SK-N-MC (cell line): ENCODE data around the gene AHDC1.
"Not testable (repeated sequence)": the region's sequence is repeated elsewhere in the genome, so short reads cannot be mapped to it uniquely, and the experiment has no call there.

Experiments
- DNase-seq: peaks from one replicate; pipeline ENCODE4 v3.0.0-alpha.2; 2011; ENCODE audit warnings: low read depth, low spot score
- H3K27ac ChIP-seq: fragments of 200-600 bp; sonication (generic); 2 replicates; pipeline ENCODE4 v1.5.1; 2016; ENCODE audit warnings: mixed run types
- H3K36me3 ChIP-seq: fragments of 200-600 bp; sonication (generic); 2 replicates; pipeline ENCODE4 v1.6.1; 2017; ENCODE audit warnings: antibody characterized with exemption, low read length, mixed read lengths; ENCODE audit not compliant: insufficient read depth
- H3K4me3 ChIP-seq: fragments of 200-600 bp; sonication (generic); 2 replicates; pipeline ENCODE4 v1.5.1; 2016
- H3K9ac ChIP-seq: fragments of 200-600 bp; sonication (generic); 2 replicates; pipeline ENCODE4 v1.8.0; 2017; ENCODE audit warnings: mixed run types, mixed read lengths; ENCODE audit not compliant: insufficient read length
- H3K9me3 ChIP-seq: fragments of 200-600 bp; sonication (generic); 2 replicates; pipeline ENCODE4 v1.6.1; 2017; ENCODE audit warnings: low read depth, mild to moderate bottlenecking, antibody characterized with exemption, low read length, moderate library complexity, mixed read lengths
- EZH2 ChIP-seq: fragments of 200-600 bp; sonication (generic); IDR thresholded peaks from one replicate; pipeline ENCODE4 v1.6.1; 2017; ENCODE audit warnings: antibody characterized with exemption
- FOXP2 ChIP-seq: optimal IDR thresholded peaks from 2 replicates; pipeline ENCODE3; 2011; ENCODE audit warnings: mild to moderate bottlenecking, moderate library complexity; ENCODE audit not compliant: insufficient read depth; ENCODE audit errors: extremely low read length, control extremely low read depth
- POLR2AphosphoS5 ChIP-seq: IDR thresholded peaks from 2 replicates; pipeline ENCODE4 v1.6.1; 2012; ENCODE audit warnings: mild to moderate bottlenecking, low read depth, low read length, borderline replicate concordance

AHDC1 gene

DNA sequence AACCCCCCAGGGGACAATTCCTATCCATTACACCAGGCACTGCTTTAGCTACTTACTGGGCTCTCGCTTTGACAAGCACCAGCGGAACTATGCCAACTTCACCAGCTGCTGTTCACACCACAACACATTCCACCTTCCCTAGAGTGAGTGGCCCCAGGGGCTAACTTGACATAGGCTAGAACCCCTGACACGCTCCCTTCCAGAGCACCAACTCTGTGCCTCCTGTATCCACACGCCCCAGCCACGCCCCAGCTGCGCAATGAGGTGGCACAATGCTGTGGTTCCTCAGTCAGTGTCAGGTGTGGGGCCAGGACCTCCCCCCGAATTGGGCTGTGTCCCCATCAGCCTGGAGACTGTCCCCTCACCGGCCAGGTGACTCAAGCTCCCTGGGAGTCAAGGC is 42.7 kb upstream of the AHDC1 start:
- no peaks in the 10 kb centered on the region for H3K36me3 ChIP-seq
- H3K4me3 ChIP-seq: no peak overlapping the region
- no peaks in the 10 kb centered on the region for H3K9me3 ChIP-seq
- TF ChIP-seq POLR2AphosphoS5 (no peak), EZH2 (no peak), FOXP2 (no peak)
- no peak overlapping the region for H3K9ac ChIP-seq
- DNase-seq: no peak
- H3K27ac ChIP-seq: no peak overlapping the region

DNA sequence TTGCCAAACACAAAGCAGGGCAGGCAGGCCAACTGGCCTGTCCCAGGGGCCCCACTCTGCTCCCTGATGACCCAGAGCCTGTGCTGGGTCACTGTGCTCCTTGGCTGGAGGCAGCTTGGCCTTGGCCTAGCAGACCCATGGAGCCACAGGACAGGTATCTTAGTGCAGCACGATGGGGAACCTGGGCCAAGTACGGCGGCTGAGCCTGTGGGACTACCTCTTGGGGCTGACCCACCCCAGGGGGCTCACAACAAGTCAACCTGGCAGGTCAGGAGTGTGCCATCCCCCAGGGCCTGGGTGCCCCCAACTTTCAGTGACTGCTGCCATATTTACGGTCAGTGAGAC is 41.1 kb upstream of the AHDC1 start:
- no peak overlapping the region for H3K4me3 ChIP-seq
- TF ChIP-seq FOXP2 (no peak), POLR2AphosphoS5 (no peak), EZH2 (no peak)
- H3K9me3 ChIP-seq: no peaks in the 10 kb centered on the region
- no peak for DNase-seq
- no peak overlapping the region for H3K27ac ChIP-seq
- H3K36me3 ChIP-seq: no peaks in the 10 kb centered on the region
- H3K9ac ChIP-seq: no peak overlapping the region

DNA sequence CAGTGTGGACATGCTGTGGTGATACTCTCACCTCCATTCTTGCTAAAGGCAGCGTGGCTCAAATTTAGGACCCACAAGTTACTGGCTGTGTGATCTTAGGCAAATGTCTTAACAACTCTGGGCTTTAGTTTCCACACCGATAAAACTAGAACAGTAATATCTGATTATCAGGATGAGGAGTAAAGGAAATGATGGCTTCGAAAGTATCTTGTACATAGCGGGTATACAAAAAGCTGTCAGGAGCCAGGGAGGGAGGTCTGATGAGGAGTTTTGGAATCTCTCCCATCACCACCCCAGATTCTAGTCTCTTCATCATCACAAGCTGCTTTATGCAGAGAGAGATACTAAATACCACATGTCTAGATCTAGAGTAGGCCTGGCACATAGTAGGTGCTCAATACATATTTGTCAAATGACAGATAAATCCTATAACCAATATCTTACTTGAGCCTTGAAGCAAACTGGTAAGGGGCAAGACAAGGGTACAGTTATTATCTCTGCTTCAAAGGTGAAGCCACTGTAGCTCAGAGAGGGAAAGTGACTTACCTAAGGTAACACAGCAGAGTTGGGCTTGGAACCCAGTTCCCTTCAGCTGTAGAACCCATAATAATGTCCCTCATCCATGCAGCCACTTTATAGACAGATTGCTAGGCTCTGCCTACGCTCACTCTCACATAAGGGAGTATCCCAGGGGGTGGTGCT is 40.6 kb upstream of the AHDC1 start:
- no peak overlapping the region for H3K9ac ChIP-seq
- H3K36me3 ChIP-seq: no peaks in the 10 kb centered on the region
- no peak overlapping the region for H3K4me3 ChIP-seq
- no peaks in the 10 kb centered on the region for H3K9me3 ChIP-seq
- TF ChIP-seq POLR2AphosphoS5 (no peak), FOXP2 (no peak), EZH2 (no peak)
- no peak for DNase-seq
- no peak overlapping the region for H3K27ac ChIP-seq

DNA sequence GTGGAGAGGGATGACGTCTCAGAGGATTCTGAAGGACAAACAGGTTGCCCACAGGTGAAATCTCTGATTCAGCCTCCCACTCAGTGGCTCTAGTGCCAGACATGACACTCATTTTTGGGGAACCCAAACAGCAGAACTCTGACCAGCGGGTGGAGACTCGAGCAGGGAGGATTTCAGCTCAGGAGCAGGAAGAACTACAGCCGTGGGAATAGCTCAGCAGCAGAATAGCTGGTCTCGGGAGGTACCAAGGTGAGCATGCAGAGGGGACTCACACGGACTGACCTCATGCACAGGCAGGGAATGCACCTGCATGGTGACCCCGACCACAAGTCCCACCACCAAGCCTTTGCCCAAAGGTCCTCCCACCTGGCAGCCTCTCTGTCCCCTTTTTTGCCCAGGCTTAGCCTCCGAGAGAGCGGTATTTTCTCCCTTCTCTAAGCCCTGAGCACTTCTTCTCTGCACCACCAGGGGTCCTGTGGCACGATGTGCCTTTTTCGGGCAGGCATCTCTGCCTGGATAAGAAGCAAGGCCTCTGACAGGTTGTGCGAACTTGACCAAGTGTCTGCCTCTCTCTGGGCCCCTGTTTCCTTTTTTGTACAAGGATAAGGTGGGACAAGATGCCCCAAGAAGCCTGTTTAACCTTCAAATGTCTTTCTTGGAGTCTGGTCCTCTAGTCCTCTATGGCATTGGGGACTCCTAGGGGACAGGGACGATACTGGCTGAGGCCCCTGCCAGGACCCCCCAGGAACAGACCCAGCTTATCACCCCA is 39.8 kb upstream of the AHDC1 start:
- H3K4me3 ChIP-seq: no peak overlapping the region

DNA sequence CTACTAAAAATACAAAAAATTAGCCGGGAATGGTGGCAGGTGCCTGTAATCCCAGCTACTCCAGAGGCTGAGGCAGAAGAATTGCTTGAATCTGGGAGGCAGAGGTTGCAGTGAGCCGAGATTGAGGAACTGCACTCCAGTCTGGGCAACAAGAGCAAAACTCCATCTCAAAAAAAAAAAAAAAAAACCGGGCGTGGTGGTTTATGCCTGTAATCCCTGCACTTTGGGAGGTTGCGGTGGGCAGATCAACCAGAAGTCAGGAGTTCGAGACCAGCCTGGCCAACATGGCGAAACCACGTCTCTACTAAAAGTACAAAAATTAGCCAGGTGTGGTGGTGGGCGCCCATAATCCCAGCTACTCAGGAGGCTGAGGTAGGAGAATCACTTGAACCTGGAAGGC is 36.6 kb upstream of the AHDC1 start:
- H3K9ac ChIP-seq, H3K36me3 ChIP-seq, H3K27ac ChIP-seq, H3K4me3 ChIP-seq, H3K9me3 ChIP-seq, DNase-seq: not testable (repeated sequence)

More for the DNA sequence above, 39.8 kb upstream of the AHDC1 start:
- H3K9me3 ChIP-seq: no peaks in the 10 kb centered on the region
- no peak for TF ChIP-seq EZH2
- no peak for TF ChIP-seq POLR2AphosphoS5
- TF ChIP-seq FOXP2: no peak
- no peak overlapping the region for H3K9ac ChIP-seq
- H3K36me3 ChIP-seq: no peaks in the 10 kb centered on the region
- no peak for DNase-seq
- no peak overlapping the region for H3K27ac ChIP-seq

DNA sequence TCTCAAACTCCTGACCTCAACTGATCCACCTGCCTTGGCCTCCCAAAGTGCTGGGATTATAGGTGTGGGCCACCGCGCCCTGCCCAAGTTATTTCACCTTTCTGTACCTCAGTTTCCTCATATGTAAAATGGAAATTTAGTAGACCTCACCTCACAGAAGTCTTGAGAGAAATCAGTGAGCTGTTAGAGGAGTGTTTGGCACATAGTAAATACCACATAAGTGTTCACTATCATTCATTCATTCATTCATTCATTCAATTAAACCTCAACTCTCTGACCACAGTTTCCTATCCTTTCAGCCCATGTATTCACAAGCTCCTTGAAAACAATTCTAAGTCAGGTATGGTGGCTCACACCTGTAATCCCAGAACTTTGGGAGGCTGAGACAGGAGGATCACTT is 34.9 kb upstream of the AHDC1 start:
- no peak for TF ChIP-seq FOXP2
- no peak for TF ChIP-seq POLR2AphosphoS5
- no peaks in the 10 kb centered on the region for H3K36me3 ChIP-seq
- no peak overlapping the region for H3K27ac ChIP-seq
- no peak overlapping the region for H3K4me3 ChIP-seq
- H3K9me3 ChIP-seq: no peaks in the 10 kb centered on the region
- no peak overlapping the region for H3K9ac ChIP-seq
- DNase-seq: no peak

DNA sequence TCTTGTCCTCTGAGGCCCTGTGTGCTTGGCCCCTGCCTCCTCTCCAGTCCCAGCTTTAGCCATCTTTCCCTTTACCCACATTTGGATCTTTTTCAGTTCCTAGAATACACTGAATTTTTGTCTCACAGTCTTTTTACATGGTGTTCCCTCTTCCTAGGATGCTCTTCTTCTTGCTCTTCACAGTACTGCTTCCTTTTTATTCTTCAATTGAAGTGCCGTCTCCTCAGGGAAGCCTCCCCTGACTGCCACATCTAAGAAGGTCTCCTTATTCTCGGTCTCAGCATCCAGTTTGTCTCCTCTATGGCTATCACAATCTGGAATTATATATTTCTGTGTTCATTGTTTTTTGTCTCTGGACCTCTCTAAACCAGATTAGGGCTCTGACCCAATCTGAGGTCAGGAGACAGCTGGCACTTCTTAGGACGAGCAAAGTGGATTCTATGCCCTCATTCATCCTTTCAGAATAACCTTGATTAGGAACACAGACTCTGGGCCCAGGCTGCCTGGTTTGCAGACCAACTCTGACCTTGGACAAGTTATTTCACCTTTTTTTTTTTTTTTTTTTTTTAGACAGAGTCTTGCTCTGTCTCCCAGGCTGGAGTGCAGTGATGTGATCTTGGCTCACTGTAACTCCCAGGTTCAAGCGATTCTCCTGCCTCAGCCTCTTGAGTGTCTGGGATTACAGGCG is 34.2 kb upstream of the AHDC1 start:
- no peak for TF ChIP-seq POLR2AphosphoS5
- TF ChIP-seq EZH2: no peak
- TF ChIP-seq FOXP2: no peak
- Histone ChIP-seq H3K9ac (no peak overlapping the region), H3K9me3 (no peaks in the 10 kb centered on the region), H3K27ac (no peak overlapping the region), H3K36me3 (no peaks in the 10 kb centered on the region), H3K4me3 (no peak overlapping the region)
- no peak for DNase-seq

DNA sequence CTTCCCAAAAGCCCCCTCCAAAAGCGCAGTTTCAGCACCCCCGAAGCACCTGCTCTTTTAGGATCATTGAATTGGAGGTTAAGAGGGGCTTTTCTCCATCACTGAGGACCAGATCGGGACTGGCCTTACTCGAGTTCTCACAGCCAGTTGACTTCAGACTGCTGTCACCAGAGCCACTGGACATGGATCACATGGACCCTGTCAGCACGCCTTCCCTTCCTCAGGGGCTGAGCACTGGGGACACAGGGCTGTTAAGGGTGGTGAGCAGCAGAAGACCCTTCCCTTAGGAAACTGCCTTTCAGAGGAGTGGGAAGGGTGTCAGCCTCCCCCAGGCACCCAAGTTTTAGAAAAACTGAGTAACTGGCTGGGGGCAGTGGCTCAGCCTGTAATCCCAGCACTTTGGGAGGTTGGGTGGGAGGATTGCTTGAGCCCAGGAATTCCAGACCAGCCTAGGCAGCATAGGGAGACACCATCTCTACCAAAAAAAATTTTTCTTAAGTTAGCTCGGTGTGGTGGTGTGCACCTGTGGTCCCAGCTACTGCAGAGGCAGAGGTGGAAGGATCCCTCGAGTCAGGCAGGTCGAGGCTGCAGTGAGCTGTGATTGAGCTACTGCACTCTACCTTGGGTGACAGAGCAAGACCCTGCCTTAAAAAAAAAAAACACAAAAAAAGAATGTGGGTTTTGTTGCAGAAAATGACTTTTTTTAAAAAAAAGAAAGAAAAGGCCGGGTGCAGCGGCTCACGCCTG is 31.6 kb upstream of the AHDC1 start:
- no peak overlapping the region for H3K27ac ChIP-seq
- TF ChIP-seq FOXP2: no peak
- no peak for TF ChIP-seq POLR2AphosphoS5
- no peak for TF ChIP-seq EZH2
- no peak overlapping the region for H3K9ac ChIP-seq
- H3K4me3 ChIP-seq: no peak overlapping the region
- no peaks in the 10 kb centered on the region for H3K9me3 ChIP-seq
- no peak for DNase-seq
- no peaks in the 10 kb centered on the region for H3K36me3 ChIP-seq
